Calu3 (cell line): Measurements from ENCODE around the gene HPS1. TPM values are rescaled to one million over a fixed set of nuclear protein-coding genes. Genes with fewer than 3 reads are reported as not detected.

Source experiments
- BruUV-seq: library from RNA; stranded (reverse); fragments of 400-500 nt; replicated peaks from 2 replicates; lab custom pipeline; 2021; lab: Mats Ljungman, UMichigan
- CTCF ChIA-PET: fragments of 300-600 bp; sonication (Branson Sonifier 250); formaldehyde crosslinking; loops from one replicate; lab custom pipeline; 2022; ENCODE audit warnings: antibody characterized with exemption; lab: Charles Lee
- DNase-seq: peaks from one replicate; pipeline ENCODE4 v3.0.0; 2022
- H3K27ac Mint-ChIP-seq: one replicate; pipeline ENCODE4 v1.8.0; 2022; ENCODE audit warnings: mixed read lengths; ENCODE audit not compliant: unreplicated experiment
- H3K27me3 Mint-ChIP-seq: one replicate; pipeline ENCODE4 v1.8.0; 2022; ENCODE audit warnings: mixed read lengths; ENCODE audit not compliant: unreplicated experiment
- H3K36me3 Mint-ChIP-seq: one replicate; pipeline ENCODE4 v1.8.0; 2022; ENCODE audit warnings: mild to moderate bottlenecking, moderate library complexity, mixed read lengths; ENCODE audit not compliant: insufficient read depth, unreplicated experiment
- H3K4me1 Mint-ChIP-seq: one replicate; pipeline ENCODE4 v1.8.0; 2022; ENCODE audit warnings: mild to moderate bottlenecking, low read depth, mixed read lengths; ENCODE audit not compliant: unreplicated experiment
- H3K4me3 Mint-ChIP-seq: one replicate; pipeline ENCODE4 v1.8.0; 2022; ENCODE audit warnings: mild to moderate bottlenecking, low read depth, moderate library complexity, mixed read lengths; ENCODE audit not compliant: unreplicated experiment
- H3K9me3 Mint-ChIP-seq: one replicate; pipeline ENCODE4 v1.8.0; 2022; ENCODE audit warnings: low read depth, mixed read lengths; ENCODE audit not compliant: unreplicated experiment
- intact Hi-C: fragments of 100-400 bp; cut with micrococcal nuclease; formaldehyde crosslinking; loops from one replicate; pipeline ENCODE4 v1.10.0; 2022; ENCODE audit not compliant: unreplicated experiment
- total RNA-seq: library from RNA; stranded (reverse); gene quantifications from 2 replicates; pipeline ENCODE4 v1.2.3, GENCODE V29; 2022
- TF ChIP-seq, protein P1 (sequence below): fragments of 200-600 bp; IDR thresholded peaks from one replicate; pipeline ENCODE4 v1.8.0; 2022; ENCODE audit warnings: antibody characterized with exemption; ENCODE audit not compliant: unreplicated experiment

HPS1 gene
- total RNA-seq, 1 experiment from 2014 or later: 28.1 TPM

DNA sequence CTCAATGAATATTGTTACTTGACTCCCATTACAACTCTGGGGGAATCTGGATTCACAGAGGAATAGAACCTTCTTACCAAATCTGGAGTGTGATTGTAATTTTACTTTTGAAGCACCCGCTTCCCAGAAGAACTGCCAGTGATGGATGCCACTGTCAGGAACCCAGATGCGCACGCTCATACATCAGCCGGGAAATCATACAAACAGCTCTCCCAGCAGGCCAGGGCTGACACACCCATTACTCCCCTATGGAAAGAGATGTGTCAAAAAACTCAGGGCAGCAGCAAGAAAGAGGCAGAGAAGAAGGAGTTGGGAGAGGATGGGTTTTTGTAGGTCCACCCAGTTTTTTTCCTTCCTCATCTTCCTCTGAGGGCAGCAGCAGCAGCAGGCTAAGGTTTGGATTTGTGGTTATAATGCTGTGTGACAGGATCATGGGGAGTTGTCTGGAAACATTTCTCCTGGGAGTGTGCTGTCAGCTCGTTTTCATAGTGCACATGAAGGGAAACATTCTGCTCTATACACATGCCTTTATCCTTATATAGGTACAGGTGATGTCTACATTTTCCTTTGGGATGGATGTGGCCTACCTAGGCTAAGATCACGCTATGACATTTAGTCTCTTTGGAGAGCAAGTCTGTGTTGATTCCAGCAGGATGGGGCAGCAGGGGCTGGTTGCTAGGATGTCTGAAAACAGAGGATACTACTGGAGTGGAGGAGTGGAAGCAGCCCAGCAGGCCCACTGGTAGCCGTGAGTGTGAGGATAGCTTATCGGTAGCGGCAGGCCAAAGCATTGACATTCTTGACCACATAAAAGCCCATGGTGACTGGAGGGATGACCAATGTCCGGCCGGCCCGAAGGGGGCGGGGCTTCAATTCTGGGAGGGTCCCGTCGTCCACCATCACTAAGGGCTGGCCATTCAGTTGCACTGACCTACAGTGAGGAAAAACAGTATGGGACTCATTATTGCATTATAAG lies 12.4 kb upstream of the HPS1 start:
- CTCF ChIA-PET: no interaction called here
- Mint-ChIP-seq H3K36me3 (peaks cover 5% of the 10 kb centered on the region), H3K4me1 (peaks cover 23% of the 10 kb centered on the region), H3K4me3 (no peak overlapping the region), H3K9me3 (no peaks in the 10 kb centered on the region), H3K27ac (no peak overlapping the region), H3K27me3 (peaks cover 19% of the 10 kb centered on the region)
- intact Hi-C loops: no loop called here
- no peak for DNase-seq
- no TSS peak for BruUV-seq
- TF ChIP-seq, protein P1, sequence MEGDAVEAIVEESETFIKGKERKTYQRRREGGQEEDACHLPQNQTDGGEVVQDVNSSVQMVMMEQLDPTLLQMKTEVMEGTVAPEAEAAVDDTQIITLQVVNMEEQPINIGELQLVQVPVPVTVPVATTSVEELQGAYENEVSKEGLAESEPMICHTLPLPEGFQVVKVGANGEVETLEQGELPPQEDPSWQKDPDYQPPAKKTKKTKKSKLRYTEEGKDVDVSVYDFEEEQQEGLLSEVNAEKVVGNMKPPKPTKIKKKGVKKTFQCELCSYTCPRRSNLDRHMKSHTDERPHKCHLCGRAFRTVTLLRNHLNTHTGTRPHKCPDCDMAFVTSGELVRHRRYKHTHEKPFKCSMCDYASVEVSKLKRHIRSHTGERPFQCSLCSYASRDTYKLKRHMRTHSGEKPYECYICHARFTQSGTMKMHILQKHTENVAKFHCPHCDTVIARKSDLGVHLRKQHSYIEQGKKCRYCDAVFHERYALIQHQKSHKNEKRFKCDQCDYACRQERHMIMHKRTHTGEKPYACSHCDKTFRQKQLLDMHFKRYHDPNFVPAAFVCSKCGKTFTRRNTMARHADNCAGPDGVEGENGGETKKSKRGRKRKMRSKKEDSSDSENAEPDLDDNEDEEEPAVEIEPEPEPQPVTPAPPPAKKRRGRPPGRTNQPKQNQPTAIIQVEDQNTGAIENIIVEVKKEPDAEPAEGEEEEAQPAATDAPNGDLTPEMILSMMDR: no peak

DNA sequence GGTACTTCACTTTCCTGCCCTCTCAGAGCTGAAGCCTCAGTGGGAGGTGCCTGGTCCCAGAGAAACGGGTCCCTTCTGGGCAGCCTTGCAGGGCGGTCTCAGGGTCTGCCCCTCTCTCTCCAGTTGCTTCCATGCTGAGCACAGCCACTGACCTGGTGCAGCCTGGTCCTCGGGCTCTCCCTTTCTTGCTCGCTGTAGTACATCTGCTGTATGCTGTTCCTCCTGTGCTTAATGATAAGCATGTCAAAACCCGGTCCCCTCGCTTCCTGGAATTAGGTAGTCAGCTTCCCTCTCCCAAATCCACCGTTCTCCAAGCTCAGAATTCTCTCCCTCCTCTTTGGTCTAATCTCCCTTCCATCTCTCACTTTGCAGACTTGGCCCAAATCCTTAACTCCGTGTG lies 11.0 kb upstream of the HPS1 start:
- Mint-ChIP-seq H3K27me3 (peaks cover 19% of the 10 kb centered on the region), H3K9me3 (no peaks in the 10 kb centered on the region), H3K27ac (no peak overlapping the region), H3K36me3 (peaks cover 2% of the 10 kb centered on the region), H3K4me1 (peaks cover 23% of the 10 kb centered on the region), H3K4me3 (no peak overlapping the region)
- no TSS peak for BruUV-seq
- CTCF ChIA-PET: no interaction called here
- intact Hi-C loops: no loop called here
- TF ChIP-seq, protein P1: no peak
- DNase-seq: no peak

DNA sequence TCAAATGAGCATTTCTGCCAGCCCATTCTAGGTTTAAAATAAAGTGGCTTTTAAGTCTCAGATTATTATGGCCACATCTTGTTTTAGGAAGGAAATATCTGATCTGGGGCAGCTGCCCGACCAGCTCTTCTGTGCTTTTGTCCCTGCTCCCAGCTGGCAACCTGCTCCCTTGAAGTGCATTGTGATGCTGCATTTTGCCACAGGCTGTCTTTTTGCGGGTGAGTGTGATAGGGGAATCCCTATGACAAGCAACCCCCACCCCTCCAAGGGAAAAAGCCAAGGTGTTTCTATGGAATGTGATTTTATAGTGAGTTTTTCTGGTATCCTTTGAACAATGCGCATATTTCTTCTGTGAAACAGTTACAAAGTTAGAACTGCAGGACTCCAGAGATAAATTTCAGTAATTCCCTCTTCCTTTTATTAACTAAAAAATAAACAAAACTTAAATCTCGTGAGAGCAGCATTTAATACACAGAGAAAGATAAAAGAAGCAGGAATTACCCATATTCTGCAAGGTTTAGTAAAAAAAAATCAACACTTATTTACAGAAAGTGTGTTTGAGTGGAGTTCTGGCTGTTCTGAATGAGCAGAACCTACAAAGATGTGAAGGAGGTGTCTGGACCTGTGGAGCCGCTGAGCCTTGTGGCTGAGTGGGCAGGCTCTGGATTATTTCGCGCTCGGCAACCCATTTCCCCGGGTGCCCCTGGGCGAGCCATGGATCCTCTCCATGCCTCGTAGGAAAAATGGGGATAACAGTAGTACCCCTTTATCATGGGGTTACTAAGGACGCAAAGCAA lies 10.1 kb upstream of the HPS1 start:
- no peak overlapping the region for H3K27ac Mint-ChIP-seq
- H3K27me3 Mint-ChIP-seq: peaks cover 19% of the 10 kb centered on the region
- TF ChIP-seq, protein P1: no peak
- no peaks in the 10 kb centered on the region for H3K36me3 Mint-ChIP-seq
- CTCF ChIA-PET: no interaction called here
- peaks cover 23% of the 10 kb centered on the region for H3K4me1 Mint-ChIP-seq
- DNase-seq: no peak
- H3K9me3 Mint-ChIP-seq: no peaks in the 10 kb centered on the region
- intact Hi-C loops: no loop called here
- no peak overlapping the region for H3K4me3 Mint-ChIP-seq
- BruUV-seq: no TSS peak

DNA sequence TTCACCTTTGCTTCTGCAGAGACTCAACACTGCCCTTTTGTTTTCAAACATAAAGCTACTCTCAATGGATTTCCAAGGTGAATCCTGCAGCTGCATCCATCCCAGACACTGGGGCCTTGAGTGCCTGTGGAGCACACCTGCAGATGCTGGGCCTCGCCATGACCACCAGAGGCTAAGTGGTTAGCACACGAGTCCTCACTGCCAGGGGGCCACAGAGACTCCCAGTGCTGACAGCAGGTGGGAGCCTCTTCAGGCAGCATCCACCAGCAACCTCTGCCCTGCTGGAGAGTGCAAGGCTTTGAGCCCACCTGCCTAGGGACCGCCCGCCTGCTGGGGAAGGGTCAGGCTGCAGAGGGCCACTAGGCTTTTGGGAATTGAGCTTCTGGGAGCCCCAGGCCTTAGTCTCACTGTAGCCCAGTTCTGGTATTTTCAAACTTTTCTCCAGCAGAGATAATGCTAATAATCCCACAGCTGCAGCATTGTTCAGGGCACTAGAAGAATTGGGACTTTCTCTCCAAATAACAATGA lies 9.4 kb upstream of the HPS1 start:
- H3K27ac Mint-ChIP-seq: no peak overlapping the region
- H3K27me3 Mint-ChIP-seq: peaks cover 19% of the 10 kb centered on the region
- H3K4me3 Mint-ChIP-seq: no peak overlapping the region
- no TSS peak for BruUV-seq
- intact Hi-C loops: no loop called here
- CTCF ChIA-PET: no interaction called here
- TF ChIP-seq, protein P1: no peak
- no peaks in the 10 kb centered on the region for H3K36me3 Mint-ChIP-seq
- no peak for DNase-seq
- peaks cover 18% of the 10 kb centered on the region for H3K4me1 Mint-ChIP-seq
- no peaks in the 10 kb centered on the region for H3K9me3 Mint-ChIP-seq
